RWPE1 (cell line): ENCODE measurements around the gene GAB2.
"Not testable (repeated sequence)": the region's sequence is repeated elsewhere in the genome, so short reads cannot be mapped to it uniquely, and the experiment has no call there.

ENCODE experiments used
- CTCF ChIA-PET: fragments of 350-600 bp; sonication (Branson Sonifier 250); formaldehyde crosslinking; extraction: SDS; loops from one replicate; lab custom pipeline; 2021; lab: Yijun Ruan, JAX
- POLR2A ChIA-PET: fragments of 400-600 bp; formaldehyde crosslinking; extraction: SDS; loops from one replicate; lab custom pipeline; 2020; ENCODE audit warnings: antibody characterized with exemption; ENCODE audit not compliant: low non-redundant PET; lab: Yijun Ruan, JAX
- DNase-seq: peaks from one replicate; pipeline ENCODE4 v3.0.0; 2012; ENCODE audit warnings: low spot score
- H3K27ac ChIP-seq: fragments of 450-650 bp; 2 replicates; pipeline ENCODE4 v1.5.1; 2017
- CTCF ChIP-seq: fragments of 450-650 bp; conservative IDR thresholded peaks from 2 replicates; pipeline ENCODE4 v1.5.1; 2017; ENCODE audit warnings: low read depth, mild to moderate bottlenecking

GAB2 gene

DNA sequence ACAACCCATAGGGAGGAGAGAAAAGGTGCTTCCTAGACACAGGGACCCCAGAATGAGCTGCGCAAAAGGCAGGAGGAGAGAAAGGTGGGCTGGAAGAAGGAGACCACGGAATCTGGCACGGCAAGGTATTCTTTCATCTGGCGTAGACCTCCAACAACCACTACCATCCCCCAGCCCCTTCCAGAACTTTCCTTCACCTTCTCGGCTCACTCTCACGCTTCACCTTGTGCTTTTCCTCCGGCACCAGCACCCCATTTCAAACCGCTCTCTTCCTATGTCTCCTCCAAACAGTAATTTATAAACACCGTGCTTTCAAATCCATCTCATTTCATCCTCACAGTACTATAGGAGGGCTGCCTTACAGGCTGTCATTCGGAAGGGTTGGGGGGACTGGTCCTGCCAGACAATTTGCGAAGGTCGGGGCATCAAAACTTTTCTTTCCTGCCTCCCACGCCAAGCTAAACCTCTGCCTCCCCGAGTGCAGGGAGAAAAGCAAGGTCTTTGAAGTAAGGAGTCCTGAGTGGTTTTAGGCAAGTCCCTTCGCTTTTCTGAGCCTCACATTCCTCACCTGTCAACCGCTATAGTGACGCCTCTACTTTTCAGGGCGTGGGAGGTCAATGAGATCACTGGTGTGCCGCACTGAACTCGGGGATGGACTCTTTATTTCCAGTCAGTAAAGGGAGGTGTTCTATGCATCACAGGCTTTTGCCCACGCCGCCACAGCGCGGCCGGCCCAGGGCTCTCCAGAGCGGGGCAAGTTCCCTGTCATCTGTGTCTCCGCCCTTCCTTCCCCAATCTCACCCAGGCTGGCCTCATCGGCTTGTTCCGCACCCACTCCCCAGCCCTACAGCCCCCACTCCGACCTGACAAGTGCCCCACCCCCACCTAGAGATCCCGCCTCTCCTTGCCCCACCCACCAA lies 230.0 kb downstream of the GAB2 start:
- CTCF ChIA-PET: interaction anchor here (0.5 kb wide), 1 partner anchor 142 kb away, joined by 3 read pairs; no protein-coding TSS in a partner anchor
- H3K27ac ChIP-seq: peak overlapping the region; percentile 72
- POLR2A ChIA-PET: interaction anchor here (0.6 kb wide), 1 partner anchor 231 kb away, joined by 3 read pairs; no protein-coding TSS in a partner anchor
- peak; percentile 54 for DNase-seq
- no peak for TF ChIP-seq CTCF

GRCh38 chr11:78181185-78181584 lies 236.4 kb downstream of the GAB2 start:
- no peak overlapping the region for H3K27ac ChIP-seq
- POLR2A ChIA-PET: no interaction called here
- DNase-seq: no peak
- no peak for TF ChIP-seq CTCF
- CTCF ChIA-PET: no interaction called here

- DNase-seq: no peak
- H3K27ac ChIP-seq: no peak overlapping the region
- TF ChIP-seq CTCF: no peak
- POLR2A ChIA-PET: no interaction called here
- CTCF ChIA-PET: no interaction called here
Measured at GRCh38 chr11:78180751-78181150, 236.9 kb downstream of the GAB2 start.

GRCh38 chr11:78179459-78180071 lies 238.1 kb downstream of the GAB2 start:
- CTCF ChIA-PET: interaction anchor here (0.6 kb wide), 1 partner anchor 614 kb away, joined by 3 read pairs; no protein-coding TSS in a partner anchor
- no peak for TF ChIP-seq CTCF
- peak; percentile 12 for DNase-seq
- POLR2A ChIA-PET: no interaction called here
- H3K27ac ChIP-seq: peak overlapping the region; percentile 24; the same call in 1 of the 2 replicates

DNA sequence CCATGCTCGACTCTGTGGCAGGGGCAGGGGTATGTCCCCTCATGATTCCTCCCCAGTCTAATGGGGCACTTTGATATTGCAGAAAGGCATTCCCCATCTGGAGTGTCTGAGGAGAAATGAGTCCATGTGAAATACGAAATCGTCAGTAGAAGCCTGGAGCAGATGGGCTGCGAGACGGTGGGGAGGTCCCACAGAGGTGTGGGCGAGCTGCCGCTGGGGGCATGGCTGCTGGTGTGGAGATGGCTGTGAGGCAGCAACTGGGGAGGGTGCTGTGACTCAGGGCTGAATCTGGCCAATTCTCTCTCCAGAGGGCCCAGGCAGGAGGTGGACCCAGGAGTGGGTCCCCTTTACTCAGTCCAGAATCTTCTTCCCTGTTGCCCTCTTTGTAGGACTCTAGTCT lies 240.4 kb downstream of the GAB2 start:
- TF ChIP-seq CTCF: no peak
- no peak overlapping the region for H3K27ac ChIP-seq
- no peak for DNase-seq
- ChIA-PET POLR2A (no interaction called here), CTCF (no interaction called here)

GRCh38 chr11:78176605-78177141 lies 240.9 kb downstream of the GAB2 start:
- ChIA-PET POLR2A (no interaction called here), CTCF (no interaction called here)
- no peak overlapping the region for H3K27ac ChIP-seq
- DNase-seq: no peak
- TF ChIP-seq CTCF: no peak

- POLR2A ChIA-PET, CTCF ChIA-PET, H3K27ac ChIP-seq, DNase-seq: not testable (repeated sequence)
Measured at GRCh38 chr11:78175862-78176261, 241.8 kb downstream of the GAB2 start.
